ENCODE measurements around the gene ARHGAP23. TPM values are rescaled to one million over a fixed set of nuclear protein-coding genes. Genes with fewer than 3 reads are reported as not detected.

ARHGAP23 gene
- total RNA-seq, 1 experiment from 2014 or later = 40.0 TPM

Other genes with a start within 250 kb of the ARHGAP23 start
- gene TBC1D3, start 235.9 kb upstream of the ARHGAP23 start, total RNA-seq (2014; rRNA removed; shearing (Covaris generic)) = 0.20 TPM in 1 of 2 replicates, not detected in the other
- gene MRPL45, start 131.3 kb upstream of the ARHGAP23 start, total RNA-seq (2014; rRNA removed; shearing (Covaris generic)) = 79.7 and 85.6 TPM in 2 replicates
- gene GPR179, start 84.5 kb upstream of the ARHGAP23 start, total RNA-seq (2014; rRNA removed; shearing (Covaris generic)) = not detected in 2 replicates
- gene SOCS7, start 76.6 kb upstream of the ARHGAP23 start, total RNA-seq (2014; rRNA removed; shearing (Covaris generic)) = 9.0 and 11.9 TPM in 2 replicates
- gene SRCIN1, start 177.5 kb downstream of the ARHGAP23 start, total RNA-seq (2014; rRNA removed; shearing (Covaris generic)) = 0.08 TPM in 1 of 2 replicates, not detected in the other
- gene EPOP, start 246.5 kb downstream of the ARHGAP23 start, total RNA-seq (2014; rRNA removed; shearing (Covaris generic)) = 3.3 and 3.9 TPM in 2 replicates

Measured in HT1080 (cell line).